DND-41 (cell line): Measurements from ENCODE around the gene CYB5R4.

Source experiments
- ATAC-seq: fragments of 200-7000 bp; cut with Tn5 transposase; 3 replicates; pipeline ENCODE4 v1.9.1; 2021; ENCODE audit warnings: low read depth; ENCODE audit not compliant: insufficient read depth
- DNase-seq: peaks from one replicate; pipeline ENCODE4 v3.0.0-alpha.2; 2020
- H2AFZ ChIP-seq: 2 replicates; pipeline ENCODE4 v1.6.0; 2012; ENCODE audit warnings: low read depth, low read length
- H3K27ac ChIP-seq: 2 replicates; pipeline ENCODE4 v1.5.1; 2012; ENCODE audit warnings: low read length, inconsistent platforms
- H3K27me3 ChIP-seq: fragments of 200-600 bp; sonication (generic); 2 replicates; pipeline ENCODE4 v1.6.0; 2012; ENCODE audit warnings: low read length, mild to moderate bottlenecking, inconsistent platforms; ENCODE audit not compliant: insufficient read depth, poor library complexity
- H3K36me3 ChIP-seq: 2 replicates; pipeline ENCODE4 v1.5.1; 2012; ENCODE audit warnings: low read length, inconsistent platforms; ENCODE audit not compliant: insufficient read depth
- H3K4me1 ChIP-seq: 2 replicates; pipeline ENCODE4 v1.5.1; 2012; ENCODE audit warnings: mild to moderate bottlenecking, low read length; ENCODE audit not compliant: insufficient read depth
- H3K4me2 ChIP-seq: 2 replicates; pipeline ENCODE4 v1.6.0; 2012; ENCODE audit warnings: mild to moderate bottlenecking, moderate library complexity, low read length, inconsistent platforms; ENCODE audit not compliant: insufficient read depth
- H3K4me3 ChIP-seq, 2 experiments: fragments of 200-600 bp in 1 of 2; shearing (Covaris generic) in 1 of 2; 2 replicates each; pipeline ENCODE4 v1.5.1; 2012 to 2016; ENCODE audit warnings: inconsistent platforms in 2 of 2, low read length in 2 of 2, mild to moderate bottlenecking in 2 of 2, low read depth in 1 of 2, moderate library complexity in 1 of 2
- H3K79me2 ChIP-seq: 2 replicates; pipeline ENCODE4 v1.6.0; 2012; ENCODE audit warnings: low read length, inconsistent platforms; ENCODE audit not compliant: insufficient read depth
- H3K9ac ChIP-seq: 2 replicates; pipeline ENCODE4 v1.6.0; 2012; ENCODE audit warnings: low read depth, mild to moderate bottlenecking, inconsistent platforms, low read length, moderate library complexity
- H3K9me3 ChIP-seq: 2 replicates; pipeline ENCODE4 v1.5.1; 2012; ENCODE audit warnings: low read length, moderate library complexity, mild to moderate bottlenecking, inconsistent platforms; ENCODE audit not compliant: insufficient read depth, severe bottlenecking
- H4K20me1 ChIP-seq: 2 replicates; pipeline ENCODE4 v1.6.0; 2012; ENCODE audit warnings: low read length; ENCODE audit not compliant: insufficient read depth
- EZH2 ChIP-seq: IDR thresholded peaks from 3 replicates; pipeline ENCODE4 v1.6.1; 2012; ENCODE audit warnings: borderline replicate concordance, low read depth, mild to moderate bottlenecking, moderate library complexity, low read length, inconsistent platforms; ENCODE audit not compliant: severe bottlenecking
- TF ChIP-seq, protein P1 (sequence below): IDR thresholded peaks from 2 replicates; pipeline ENCODE4 v1.5.1; 2012; ENCODE audit warnings: borderline replicate concordance, low read length, moderate library complexity, mild to moderate bottlenecking; ENCODE audit not compliant: poor library complexity, severe bottlenecking; ENCODE audit errors: extremely low read depth

CYB5R4 gene

DNA sequence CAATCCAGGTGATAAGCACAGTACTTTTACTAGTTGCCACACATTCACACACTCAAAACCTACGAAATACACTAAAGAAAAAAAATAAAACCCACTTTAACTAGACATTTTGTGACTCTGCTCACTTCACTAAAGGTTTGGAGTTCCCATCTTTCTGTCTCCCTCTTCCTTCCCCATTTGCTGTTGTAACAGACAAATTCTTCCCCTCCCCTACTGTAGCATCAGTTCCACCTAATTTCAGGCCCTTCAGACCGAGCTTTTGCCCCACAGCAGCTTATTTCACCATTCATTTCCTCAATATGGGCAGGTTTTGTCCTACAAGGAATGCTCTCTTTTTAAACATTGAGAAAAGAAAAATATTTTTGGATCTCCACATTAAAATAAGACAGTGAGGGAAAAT, 142.7 kb downstream of the CYB5R4 start:
- H4K20me1 ChIP-seq: no peaks in the 10 kb centered on the region

DNA sequence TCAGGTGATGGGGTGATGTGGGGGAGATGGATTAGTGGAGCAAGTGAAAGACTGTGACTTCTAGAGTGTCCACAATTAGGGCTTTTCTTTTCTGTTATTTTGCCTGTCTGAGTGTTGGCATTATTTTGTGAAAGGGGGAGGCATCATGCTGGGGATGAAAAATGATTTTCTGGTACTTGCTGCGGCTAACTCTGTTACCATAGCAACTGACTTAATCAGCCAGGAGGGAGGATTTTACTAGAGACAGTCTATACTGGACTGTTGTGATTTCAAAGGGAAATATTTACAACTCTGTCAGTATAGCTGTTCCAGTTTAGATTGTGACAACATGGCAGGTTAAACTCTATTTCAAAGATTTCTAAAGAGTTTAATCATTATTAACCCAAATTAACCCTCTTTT, 143.6 kb downstream of the CYB5R4 start:
- no peak overlapping the region for H2AFZ ChIP-seq
- no peak overlapping the region for H3K9ac ChIP-seq
- no peaks in the 10 kb centered on the region for H3K36me3 ChIP-seq
- no peak overlapping the region for H3K27ac ChIP-seq
- H3K79me2 ChIP-seq: no peaks in the 10 kb centered on the region
- no peak for TF ChIP-seq EZH2
- TF ChIP-seq, protein P1, sequence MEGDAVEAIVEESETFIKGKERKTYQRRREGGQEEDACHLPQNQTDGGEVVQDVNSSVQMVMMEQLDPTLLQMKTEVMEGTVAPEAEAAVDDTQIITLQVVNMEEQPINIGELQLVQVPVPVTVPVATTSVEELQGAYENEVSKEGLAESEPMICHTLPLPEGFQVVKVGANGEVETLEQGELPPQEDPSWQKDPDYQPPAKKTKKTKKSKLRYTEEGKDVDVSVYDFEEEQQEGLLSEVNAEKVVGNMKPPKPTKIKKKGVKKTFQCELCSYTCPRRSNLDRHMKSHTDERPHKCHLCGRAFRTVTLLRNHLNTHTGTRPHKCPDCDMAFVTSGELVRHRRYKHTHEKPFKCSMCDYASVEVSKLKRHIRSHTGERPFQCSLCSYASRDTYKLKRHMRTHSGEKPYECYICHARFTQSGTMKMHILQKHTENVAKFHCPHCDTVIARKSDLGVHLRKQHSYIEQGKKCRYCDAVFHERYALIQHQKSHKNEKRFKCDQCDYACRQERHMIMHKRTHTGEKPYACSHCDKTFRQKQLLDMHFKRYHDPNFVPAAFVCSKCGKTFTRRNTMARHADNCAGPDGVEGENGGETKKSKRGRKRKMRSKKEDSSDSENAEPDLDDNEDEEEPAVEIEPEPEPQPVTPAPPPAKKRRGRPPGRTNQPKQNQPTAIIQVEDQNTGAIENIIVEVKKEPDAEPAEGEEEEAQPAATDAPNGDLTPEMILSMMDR: no peak
- no peak overlapping the region for H3K4me3 ChIP-seq
- no peaks in the 10 kb centered on the region for H3K9me3 ChIP-seq
- DNase-seq (no peak), ATAC-seq (no peak)
- no peaks in the 10 kb centered on the region for H3K27me3 ChIP-seq
- H3K4me2 ChIP-seq: no peak overlapping the region
- no peaks in the 10 kb centered on the region for H3K4me1 ChIP-seq
- H4K20me1 ChIP-seq: no peaks in the 10 kb centered on the region

More for the DNA sequence above, 142.7 kb downstream of the CYB5R4 start:
- DNase-seq (no peak), ATAC-seq (no peak)
- Histone ChIP-seq H3K4me2 (no peak overlapping the region), H3K27ac (no peak overlapping the region), H3K9ac (no peak overlapping the region), H3K27me3 (no peaks in the 10 kb centered on the region), H3K4me1 (no peaks in the 10 kb centered on the region), H3K79me2 (no peaks in the 10 kb centered on the region), H3K36me3 (no peaks in the 10 kb centered on the region), H2AFZ (no peak overlapping the region), H3K4me3 (no peak overlapping the region), H3K9me3 (no peaks in the 10 kb centered on the region)
- TF ChIP-seq, protein P1: no peak
- no peak for TF ChIP-seq EZH2

DNA sequence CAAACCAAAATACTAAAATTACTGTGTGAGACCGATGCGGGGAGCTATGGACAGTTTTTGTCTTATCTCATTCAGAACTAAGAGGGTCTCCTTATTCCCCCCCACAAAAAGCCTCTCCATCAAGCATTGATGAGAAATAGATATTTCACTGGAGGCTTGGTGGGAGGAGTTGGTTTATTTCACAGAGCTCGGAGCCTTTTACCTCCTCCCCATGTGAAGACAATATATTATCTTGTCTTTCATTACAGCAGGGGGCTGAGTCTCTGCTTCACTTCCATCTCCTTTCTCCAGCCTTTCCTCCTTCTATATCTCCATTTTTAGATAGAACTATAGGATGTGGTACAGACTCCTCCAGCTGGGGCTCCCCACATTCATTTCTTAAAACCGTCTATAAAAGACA, 144.2 kb downstream of the CYB5R4 start:
- Histone ChIP-seq H3K36me3 (no peaks in the 10 kb centered on the region), H3K4me2 (no peak overlapping the region), H3K9ac (no peak overlapping the region), H4K20me1 (no peaks in the 10 kb centered on the region), H3K4me3 (no peak overlapping the region), H3K79me2 (no peaks in the 10 kb centered on the region), H2AFZ (no peak overlapping the region), H3K4me1 (no peaks in the 10 kb centered on the region), H3K9me3 (no peaks in the 10 kb centered on the region), H3K27ac (no peak overlapping the region), H3K27me3 (no peaks in the 10 kb centered on the region)
- ATAC-seq (no peak), DNase-seq (no peak)
- no peak for TF ChIP-seq EZH2
- TF ChIP-seq, protein P1: no peak

DNA sequence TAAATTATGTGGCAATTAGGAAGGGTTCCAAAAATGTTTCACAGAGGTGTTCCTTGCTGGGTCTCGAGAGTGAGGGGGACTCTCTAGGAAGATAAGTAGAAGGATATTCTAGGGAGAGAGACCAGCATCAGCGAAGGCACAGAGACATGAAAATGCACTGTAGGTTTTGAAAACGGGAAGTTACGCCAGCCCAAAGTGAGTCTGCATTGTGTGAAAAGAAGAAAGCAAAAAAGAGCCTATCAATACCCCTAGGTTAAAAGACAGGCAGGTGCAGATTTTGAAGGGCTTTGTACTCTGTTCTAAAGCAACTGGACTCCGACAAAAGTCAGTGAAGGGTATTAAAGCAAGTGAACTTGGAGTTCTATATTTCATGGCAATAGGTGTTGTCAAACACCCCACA, 148.4 kb downstream of the CYB5R4 start:
- peak overlapping the region; percentile 10; the same call in 1 of the 2 replicates for H2AFZ ChIP-seq
- ATAC-seq: no peak
- TF ChIP-seq EZH2: no peak
- TF ChIP-seq, protein P1: no peak
- no peak overlapping the region for H3K9ac ChIP-seq
- no peak for DNase-seq
- H3K79me2 ChIP-seq: no peaks in the 10 kb centered on the region
- no peaks in the 10 kb centered on the region for H4K20me1 ChIP-seq
- H3K4me1 ChIP-seq: no peaks in the 10 kb centered on the region
- H3K27me3 ChIP-seq: no peaks in the 10 kb centered on the region
- H3K27ac ChIP-seq: no peak overlapping the region
- no peaks in the 10 kb centered on the region for H3K36me3 ChIP-seq
- H3K4me2 ChIP-seq: no peak overlapping the region
- no peak overlapping the region for H3K4me3 ChIP-seq
- no peaks in the 10 kb centered on the region for H3K9me3 ChIP-seq
